ENCODE data around the gene CASP1. TPM values are rescaled to one million over a fixed set of nuclear protein-coding genes. Genes with fewer than 3 reads are reported as not detected.

The CASP1 gene
- total and polyA plus RNA-seq, 7 experiments from 2014 or later = 29.5 to 141 (median 70.1) TPM

GRCh38 chr11:105023003-105023402 lies 11.9 kb downstream of the CASP1 start, which contains the start of gene CASP5:
TSS of gene CASP5 (minus strand) at chr11:105023168. CDS start at chr11:105023136, 32 bp downstream.
- Histone ChIP-seq H3K36me3 (ENCODE audit: control insufficient read depth in 2 of 3, insufficient read depth in 3 of 3, low read length in 3 of 3) (peaks cover 0 to 17% (median 16%) of the 10 kb centered on the region in 3 experiments), H3K9me3 (ENCODE audit: control insufficient read depth in 2 of 3, low read length in 3 of 3) (no peaks in the 10 kb centered on the region), H3K4me1 (ENCODE audit: control insufficient read depth in 2 of 2, insufficient read depth in 2 of 2, low read length in 2 of 2) (no peaks in the 10 kb centered on the region), H3K27me3 (ENCODE audit: control insufficient read depth in 2 of 2, insufficient read depth in 2 of 2, low read length in 2 of 2) (no peaks in the 10 kb centered on the region), H3K27ac (ENCODE audit: low read depth, low read length) (no peak within 1 kb of the TSS), H3K4me3 (ENCODE audit: low read length) (no peak within 1 kb of the TSS)
- H3K4me1 Mint-ChIP-seq = peaks cover 8 to 34% (median 16%) of the 10 kb centered on the region in 7 donors
- peak within 1 kb of the TSS in 6 of 9 donors; percentile 3 to 19 (median 13) for H3K27ac Mint-ChIP-seq
- no peaks in the 10 kb centered on the region for H3K27me3 Mint-ChIP-seq
- ChIA-PET CTCF (no interaction called here), POLR2A (interaction anchor here (0.6 to 0.7 kb wide), 2 partner anchors 21 to 247 kb away, joined by 3 read pairs; no protein-coding TSS in a partner anchor)
- intact Hi-C loops (cut with micrococcal nuclease) = no loop called here
- H3K4me3 Mint-ChIP-seq = no peak within 1 kb of the TSS
- no peak for DNase-seq
- peak; percentile 57 for ATAC-seq
- H3K9me3 Mint-ChIP-seq = peaks cover 0 to 3% (median 0%) of the 10 kb centered on the region in 11 donors
- peaks cover 9 to 40% (median 26%) of the 10 kb centered on the region in 5 donors for H3K36me3 Mint-ChIP-seq

- Mint-ChIP-seq H3K36me3 (peaks cover 9 to 35% (median 21%) of the 10 kb centered on the region in 5 donors), H3K27ac (peak overlapping the region in 4 of 9 donors; percentile 5 to 19 (median 15)), H3K4me1 (peaks cover 3 to 29% (median 11%) of the 10 kb centered on the region in 7 donors), H3K4me3 (no peak overlapping the region), H3K9me3 (peaks cover 0 to 3% (median 0%) of the 10 kb centered on the region in 11 donors), H3K27me3 (no peaks in the 10 kb centered on the region)
- ATAC-seq (no peak), DNase-seq (no peak)
- Histone ChIP-seq H3K4me1 (ENCODE audit: control insufficient read depth in 2 of 2, insufficient read depth in 2 of 2, low read length in 2 of 2) (no peaks in the 10 kb centered on the region), H3K27ac (ENCODE audit: low read depth, low read length) (no peak overlapping the region), H3K4me3 (ENCODE audit: low read length) (no peak overlapping the region), H3K27me3 (ENCODE audit: control insufficient read depth in 2 of 2, insufficient read depth in 2 of 2, low read length in 2 of 2) (no peaks in the 10 kb centered on the region), H3K9me3 (ENCODE audit: control insufficient read depth in 2 of 3, low read length in 3 of 3) (no peaks in the 10 kb centered on the region), H3K36me3 (ENCODE audit: control insufficient read depth in 2 of 3, insufficient read depth in 3 of 3, low read length in 3 of 3) (peaks cover 0 to 17% (median 16%) of the 10 kb centered on the region in 3 experiments)
- CTCF ChIA-PET = no interaction called here
- POLR2A ChIA-PET = interaction anchor here (0.7 kb wide), 1 partner anchor 247 kb away, joined by 3 read pairs; no protein-coding TSS in a partner anchor
- intact Hi-C loops (cut with micrococcal nuclease) = no loop called here
These were observed 12.4 kb downstream of the CASP1 start for GRCh38 chr11:105022527-105022926.

GRCh38 chr11:105007463-105007862 lies 27.5 kb downstream of the CASP1 start:
- ATAC-seq (no peak), DNase-seq (no peak)
- intact Hi-C loops (cut with micrococcal nuclease) = no loop called here
- Histone ChIP-seq H3K9me3 (ENCODE audit: control insufficient read depth in 2 of 3, low read length in 3 of 3) (no peaks in the 10 kb centered on the region), H3K27me3 (ENCODE audit: control insufficient read depth in 2 of 2, insufficient read depth in 2 of 2, low read length in 2 of 2) (no peaks in the 10 kb centered on the region), H3K4me1 (ENCODE audit: control insufficient read depth in 2 of 2, insufficient read depth in 2 of 2, low read length in 2 of 2) (no peaks in the 10 kb centered on the region), H3K4me3 (ENCODE audit: low read length) (no peak overlapping the region), H3K27ac (ENCODE audit: low read depth, low read length) (no peak overlapping the region), H3K36me3 (ENCODE audit: control insufficient read depth in 2 of 3, insufficient read depth in 3 of 3, low read length in 3 of 3) (no peaks in the 10 kb centered on the region)
- no peaks in the 10 kb centered on the region for H3K36me3 Mint-ChIP-seq
- POLR2A ChIA-PET = no interaction called here
- H3K27me3 Mint-ChIP-seq = no peaks in the 10 kb centered on the region
- CTCF ChIA-PET = no interaction called here
- H3K4me1 Mint-ChIP-seq = peaks cover 0 to 3% (median 0%) of the 10 kb centered on the region in 7 donors
- H3K4me3 Mint-ChIP-seq = no peak overlapping the region
- H3K27ac Mint-ChIP-seq = no peak overlapping the region
- H3K9me3 Mint-ChIP-seq = peaks cover 0 to 2% (median 0%) of the 10 kb centered on the region in 11 donors

- POLR2A ChIA-PET = no interaction called here
- no peaks in the 10 kb centered on the region for H3K9me3 ChIP-seq (ENCODE audit: control insufficient read depth in 2 of 3, low read length in 3 of 3)
- no peak overlapping the region for H3K27ac Mint-ChIP-seq
- no peaks in the 10 kb centered on the region for H3K36me3 Mint-ChIP-seq
- H3K36me3 ChIP-seq (ENCODE audit: control insufficient read depth in 2 of 3, insufficient read depth in 3 of 3, low read length in 3 of 3) = no peaks in the 10 kb centered on the region
- no peak overlapping the region for H3K4me3 Mint-ChIP-seq
- DNase-seq = no peak
- intact Hi-C loops (cut with micrococcal nuclease) = no loop called here
- no peak for ATAC-seq
- H3K4me1 Mint-ChIP-seq = peaks cover 4 to 7% (median 7%) of the 10 kb centered on the region in 7 donors
- CTCF ChIA-PET = no interaction called here
- no peak overlapping the region for H3K27ac ChIP-seq (ENCODE audit: low read depth, low read length)
- H3K27me3 Mint-ChIP-seq = no peaks in the 10 kb centered on the region
- no peak overlapping the region for H3K4me3 ChIP-seq (ENCODE audit: low read length)
- H3K4me1 ChIP-seq (ENCODE audit: control insufficient read depth in 2 of 2, insufficient read depth in 2 of 2, low read length in 2 of 2) = no peaks in the 10 kb centered on the region
- H3K27me3 ChIP-seq (ENCODE audit: control insufficient read depth in 2 of 2, insufficient read depth in 2 of 2, low read length in 2 of 2) = no peaks in the 10 kb centered on the region
- H3K9me3 Mint-ChIP-seq = peaks cover 0 to 2% (median 0%) of the 10 kb centered on the region in 11 donors
These were observed 29.5 kb downstream of the CASP1 start for GRCh38 chr11:105005451-105005845.

GRCh38 chr11:105004021-105004420 lies 30.9 kb downstream of the CASP1 start:
- Histone ChIP-seq H3K4me1 (ENCODE audit: control insufficient read depth in 2 of 2, insufficient read depth in 2 of 2, low read length in 2 of 2) (no peaks in the 10 kb centered on the region), H3K27me3 (ENCODE audit: control insufficient read depth in 2 of 2, insufficient read depth in 2 of 2, low read length in 2 of 2) (no peaks in the 10 kb centered on the region), H3K9me3 (ENCODE audit: control insufficient read depth in 2 of 3, low read length in 3 of 3) (no peaks in the 10 kb centered on the region), H3K4me3 (ENCODE audit: low read length) (no peak overlapping the region), H3K27ac (ENCODE audit: low read depth, low read length) (no peak overlapping the region), H3K36me3 (ENCODE audit: control insufficient read depth in 2 of 3, insufficient read depth in 3 of 3, low read length in 3 of 3) (no peaks in the 10 kb centered on the region)
- Mint-ChIP-seq H3K9me3 (peaks cover 0 to 2% (median 0%) of the 10 kb centered on the region in 11 donors), H3K27me3 (no peaks in the 10 kb centered on the region), H3K27ac (no peak overlapping the region), H3K4me1 (peaks cover 4 to 11% (median 7%) of the 10 kb centered on the region in 7 donors), H3K4me3 (no peak overlapping the region), H3K36me3 (no peaks in the 10 kb centered on the region)
- DNase-seq (no peak), ATAC-seq (no peak)
- ChIA-PET POLR2A (no interaction called here), CTCF (no interaction called here)
- intact Hi-C loops (cut with micrococcal nuclease) = loop anchor here in 1 of 2 donors (5.0 kb wide), 1 partner anchor 57 kb away; no protein-coding TSS in a partner anchor

GRCh38 chr11:105003151-105003550 lies 31.8 kb downstream of the CASP1 start:
- no peak for DNase-seq
- ATAC-seq = no peak
- CTCF ChIA-PET = interaction anchor here (0.6 kb wide), 1 partner anchor 208 kb away, joined by 3 read pairs; no protein-coding TSS in a partner anchor
- Mint-ChIP-seq H3K27ac (no peak overlapping the region), H3K27me3 (no peaks in the 10 kb centered on the region), H3K9me3 (peaks cover 0 to 2% (median 0%) of the 10 kb centered on the region in 11 donors), H3K36me3 (no peaks in the 10 kb centered on the region), H3K4me3 (no peak overlapping the region), H3K4me1 (peaks cover 4 to 11% (median 7%) of the 10 kb centered on the region in 7 donors)
- intact Hi-C loops (cut with micrococcal nuclease) = loop anchor here in 1 of 2 donors (5.0 kb wide), 1 partner anchor 56 kb away; no protein-coding TSS in a partner anchor
- Histone ChIP-seq H3K9me3 (ENCODE audit: control insufficient read depth in 2 of 3, low read length in 3 of 3) (no peaks in the 10 kb centered on the region), H3K4me3 (ENCODE audit: low read length) (no peak overlapping the region), H3K36me3 (ENCODE audit: control insufficient read depth in 2 of 3, insufficient read depth in 3 of 3, low read length in 3 of 3) (no peaks in the 10 kb centered on the region), H3K4me1 (ENCODE audit: control insufficient read depth in 2 of 2, insufficient read depth in 2 of 2, low read length in 2 of 2) (no peaks in the 10 kb centered on the region), H3K27me3 (ENCODE audit: control insufficient read depth in 2 of 2, insufficient read depth in 2 of 2, low read length in 2 of 2) (no peaks in the 10 kb centered on the region), H3K27ac (ENCODE audit: low read depth, low read length) (no peak overlapping the region)
- POLR2A ChIA-PET = no interaction called here

- POLR2A ChIA-PET = interaction anchor here (1.0 kb wide), 1 partner anchor 32 kb away, joined by 3 read pairs; the partner anchor contains the start of gene CASP4
- peak in 8 of 9 donors; percentile 14 to 56 (median 47) for DNase-seq
- CTCF ChIA-PET = interaction anchor here (0.6 to 1.0 kb wide), 3 partner anchors 130 to 1290 kb away, joined by 3 to 6 read pairs (median 4); no protein-coding TSS in a partner anchor
- H3K4me1 Mint-ChIP-seq = peaks cover 4 to 11% (median 7%) of the 10 kb centered on the region in 7 donors
- H3K36me3 ChIP-seq (ENCODE audit: control insufficient read depth in 2 of 3, insufficient read depth in 3 of 3, low read length in 3 of 3) = no peaks in the 10 kb centered on the region
- no peaks in the 10 kb centered on the region for H3K9me3 Mint-ChIP-seq
- no peak overlapping the region for H3K27ac ChIP-seq (ENCODE audit: low read depth, low read length)
- H3K27ac Mint-ChIP-seq = peak overlapping the region in 1 of 9 donors; percentile 5
- H3K27me3 Mint-ChIP-seq = no peaks in the 10 kb centered on the region
- no peak overlapping the region for H3K4me3 ChIP-seq (ENCODE audit: low read length)
- no peaks in the 10 kb centered on the region for H3K27me3 ChIP-seq (ENCODE audit: control insufficient read depth in 2 of 2, insufficient read depth in 2 of 2, low read length in 2 of 2)
- no peaks in the 10 kb centered on the region for H3K4me1 ChIP-seq (ENCODE audit: control insufficient read depth in 2 of 2, insufficient read depth in 2 of 2, low read length in 2 of 2)
- peak; percentile 85 for ATAC-seq
- intact Hi-C loops (cut with micrococcal nuclease) = loop anchor here (1.0 to 5.0 kb wide), 5 partner anchors 53 to 469 kb away; no protein-coding TSS in a partner anchor
- H3K36me3 Mint-ChIP-seq = no peaks in the 10 kb centered on the region
- H3K4me3 Mint-ChIP-seq = no peak overlapping the region
- H3K9me3 ChIP-seq (ENCODE audit: control insufficient read depth in 2 of 3, low read length in 3 of 3) = no peaks in the 10 kb centered on the region
These were observed 34.1 kb downstream of the CASP1 start for GRCh38 chr11:105000797-105001196.

Data from naive thymus-derived CD4-positive, alpha-beta T cell (primary cell).